Dermis blood vessel endothelial cell (primary cell): Measurements from ENCODE around the gene CCDC158. TPM values are rescaled to one million over a fixed set of nuclear protein-coding genes. Genes with fewer than 3 reads are reported as not detected.
"Not testable (repeated sequence)": the region's sequence is repeated elsewhere in the genome, so short reads cannot be mapped to it uniquely, and the experiment has no call there.

ENCODE experiments used
- DNase-seq: peaks from one replicate; pipeline ENCODE4 v3.0.0; 2010
- total RNA-seq: library from RNA; depleted of rRNA; stranded (reverse); fragments of >200 nt; gene quantifications from 2 replicates; pipeline ENCODE4 v1.2.3, GENCODE V29; 2014

The CCDC158 gene
- total RNA-seq, 1 donor from 2014 or later, result not detected

DNA sequence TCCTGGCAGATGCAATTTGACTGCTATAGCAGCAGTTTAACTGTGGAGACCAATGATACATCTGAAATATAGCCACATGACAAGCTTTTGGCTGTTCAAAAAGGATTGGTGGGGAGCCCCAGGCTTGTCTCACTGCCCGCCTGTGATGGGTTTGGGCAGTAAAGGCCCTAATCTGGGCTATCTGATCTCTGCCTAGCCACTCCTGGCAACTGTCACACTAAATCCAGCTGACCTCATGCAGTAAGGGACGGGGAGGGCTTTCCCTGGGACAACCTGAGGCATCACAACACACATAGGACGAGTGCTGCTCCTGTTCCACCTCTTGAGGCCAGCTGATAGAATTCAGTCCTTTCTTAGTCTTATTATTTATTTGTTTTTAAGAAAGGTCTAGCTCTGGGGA, 56.2 kb downstream of the CCDC158 start:
- DNase-seq, result no peak

DNA sequence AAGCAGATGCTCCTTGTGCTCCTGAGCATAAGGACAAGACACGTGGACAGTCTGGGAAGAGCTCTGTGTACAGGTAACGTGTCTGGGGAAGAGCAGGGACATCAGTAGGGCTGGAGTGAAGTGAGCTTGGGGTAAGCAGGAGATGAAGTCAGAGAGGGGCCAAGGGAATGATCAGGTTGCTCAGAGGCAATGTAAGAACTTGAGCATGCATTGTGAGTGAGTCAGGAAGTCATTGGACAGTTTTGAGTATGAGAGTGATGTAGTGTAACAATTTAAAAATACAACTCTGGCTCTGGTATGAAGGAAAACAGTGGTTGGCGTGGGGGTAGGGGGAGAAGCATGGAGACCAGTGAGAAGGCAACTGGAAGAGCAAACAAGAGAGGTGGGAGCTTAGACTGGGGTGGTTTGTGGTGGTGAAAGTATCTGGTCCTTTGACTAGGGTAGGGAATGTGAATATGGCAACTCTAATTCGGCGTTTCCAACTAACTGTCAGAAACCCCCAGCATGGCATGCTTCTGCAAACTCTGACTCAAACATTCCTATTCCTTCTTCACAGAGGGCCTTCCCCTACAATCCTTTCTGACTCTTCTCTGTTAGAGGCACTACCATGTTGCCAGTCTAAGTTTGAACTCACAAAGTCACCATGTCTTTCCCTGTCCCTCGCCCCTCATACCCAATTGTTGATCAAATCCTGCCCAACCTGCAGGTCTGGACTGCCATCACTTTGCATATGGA, 57.2 kb downstream of the CCDC158 start:
- no peak for DNase-seq

DNA sequence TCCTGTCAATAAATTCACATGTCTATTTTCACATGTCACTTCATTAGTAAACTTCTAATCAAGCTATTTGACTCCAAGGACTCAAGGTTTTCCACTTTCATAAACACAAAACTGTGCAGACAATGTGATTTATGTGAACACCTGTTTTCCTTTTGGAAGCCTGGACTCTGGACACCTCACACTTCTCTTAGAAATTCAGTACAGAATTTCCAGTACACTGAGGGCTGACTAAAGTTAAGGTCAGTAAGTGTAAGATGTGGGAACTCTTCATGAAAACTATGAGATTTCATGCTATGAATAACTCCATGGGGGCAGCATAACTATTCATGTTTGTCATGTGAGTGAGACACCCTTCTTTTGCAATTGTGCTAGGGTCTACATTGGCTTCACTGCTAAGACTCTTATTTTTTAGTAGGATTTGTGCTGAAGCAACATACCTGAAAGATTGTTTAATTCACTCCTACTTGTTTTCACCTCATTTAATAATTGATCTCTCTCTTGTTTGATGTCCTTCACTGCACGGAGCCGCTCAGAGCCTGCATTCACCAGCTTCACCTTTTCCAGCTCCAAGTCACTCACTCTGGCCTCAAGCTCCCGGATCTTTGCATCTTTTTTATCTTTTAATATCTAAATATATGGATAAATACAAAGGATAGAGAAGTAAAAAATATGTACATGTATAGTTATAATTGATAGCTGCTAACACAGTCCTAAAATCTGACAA, 59.1 kb downstream of the CCDC158 start:
- no peak for DNase-seq

DNA sequence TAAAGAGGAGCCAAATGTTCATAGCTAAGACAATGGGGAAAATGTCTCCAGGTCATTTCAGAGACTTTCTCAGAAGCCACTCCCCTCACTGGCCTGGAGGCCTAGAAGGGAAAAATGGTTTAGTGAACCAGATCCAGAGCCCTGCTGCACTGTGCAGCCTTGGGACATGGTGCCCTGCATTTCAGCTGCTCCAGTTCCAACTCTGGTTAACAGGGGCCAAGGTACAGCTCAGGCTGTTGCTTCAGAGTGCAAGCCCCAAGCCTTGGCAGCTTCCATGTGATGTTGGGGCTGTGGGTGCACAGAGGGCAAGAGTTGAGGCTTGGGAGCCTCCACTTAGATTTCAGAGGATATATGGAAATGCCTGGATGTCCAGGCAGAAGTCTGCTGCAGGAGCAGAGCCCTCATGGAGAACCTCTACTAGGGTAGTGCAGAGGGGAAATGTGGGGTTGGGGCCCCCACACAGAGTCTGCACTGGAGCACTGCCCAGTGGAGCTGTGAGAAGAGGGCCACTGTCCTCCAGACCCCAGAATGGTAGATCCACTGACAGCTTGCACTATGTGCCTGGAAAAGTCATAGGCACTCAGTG, 61.0 kb downstream of the CCDC158 start:
- DNase-seq, result not testable (repeated sequence)

DNA sequence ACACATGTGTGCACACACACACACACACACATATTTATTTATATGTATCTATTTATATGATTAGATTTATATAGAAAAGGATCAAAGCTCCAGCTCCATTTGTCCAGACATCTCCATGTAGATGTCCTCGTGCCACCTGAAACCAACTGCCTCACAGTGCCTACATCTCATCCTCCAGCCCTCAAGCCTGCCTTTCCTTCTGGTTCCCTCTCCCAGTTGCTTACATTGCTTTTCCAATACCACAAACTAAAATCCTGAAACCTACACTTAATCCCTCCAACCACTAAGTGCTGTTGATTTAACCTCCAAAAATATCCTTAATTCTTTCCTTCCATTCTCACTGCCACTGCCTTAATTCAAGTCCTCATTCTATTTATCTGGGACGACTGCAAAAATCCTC, 63.0 kb downstream of the CCDC158 start:
- no peak for DNase-seq

DNA sequence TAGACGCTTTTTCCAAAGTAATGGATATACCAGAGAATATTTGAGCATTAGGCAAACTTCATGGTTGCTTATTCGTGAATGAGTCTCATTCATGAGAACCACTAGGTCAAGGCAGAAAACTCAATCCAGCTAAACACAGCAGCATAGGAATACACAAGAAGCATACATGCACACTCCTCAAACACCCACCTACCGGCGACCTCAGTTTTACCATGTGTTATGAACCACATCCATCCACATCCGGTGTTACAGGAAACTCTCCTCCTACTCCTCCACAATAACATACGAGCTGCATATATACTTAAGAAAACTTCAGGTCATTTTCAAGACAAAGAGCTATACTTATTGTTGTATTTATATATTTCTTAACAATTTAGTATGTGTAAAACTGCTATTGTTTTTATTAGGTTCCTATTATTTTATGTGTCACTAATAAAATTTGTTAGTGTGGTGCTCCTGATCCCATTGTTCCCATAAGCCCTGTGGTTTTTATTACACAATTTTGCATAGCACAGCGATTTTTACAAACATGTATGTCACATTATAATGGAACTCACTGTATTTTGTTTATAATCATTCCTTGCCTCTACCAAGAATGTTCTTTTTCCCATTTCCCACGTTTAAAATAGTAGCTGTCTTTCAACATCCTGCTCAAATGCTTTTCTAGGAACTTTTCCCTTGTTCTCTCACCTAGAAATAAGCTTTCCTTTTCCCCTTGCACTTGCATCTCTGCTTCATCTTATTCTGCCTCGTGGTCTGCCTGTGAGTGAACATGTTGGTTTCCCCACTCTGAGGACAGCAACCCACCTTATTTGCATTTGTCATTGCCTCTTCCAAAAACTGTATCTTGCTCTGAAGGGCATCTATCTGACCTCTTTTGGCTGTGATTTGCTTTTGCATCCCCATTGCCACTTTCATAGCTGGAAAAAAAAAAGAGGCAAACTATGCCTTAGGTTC, 66.1 kb downstream of the CCDC158 start:
- no peak for DNase-seq

DNA sequence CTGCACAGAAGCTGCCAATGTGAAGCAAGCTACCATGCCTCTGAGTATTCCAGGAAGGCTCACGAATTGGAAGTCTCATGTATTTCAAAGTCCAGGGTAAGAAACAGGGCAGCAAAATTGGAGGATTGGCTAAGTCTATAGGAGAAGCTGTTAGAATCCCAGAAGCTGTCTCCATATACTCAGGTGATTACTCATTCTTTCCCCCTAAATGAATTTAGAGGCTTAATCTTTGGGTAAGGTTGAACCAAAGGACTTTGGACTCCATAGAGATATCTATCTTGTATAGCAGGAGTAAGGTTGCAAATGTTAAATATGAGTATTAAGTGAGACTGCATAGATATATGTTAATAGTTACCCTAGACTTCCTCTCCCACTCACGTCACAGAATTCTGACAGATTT, 78.1 kb downstream of the CCDC158 start:
- no peak for DNase-seq

DNA sequence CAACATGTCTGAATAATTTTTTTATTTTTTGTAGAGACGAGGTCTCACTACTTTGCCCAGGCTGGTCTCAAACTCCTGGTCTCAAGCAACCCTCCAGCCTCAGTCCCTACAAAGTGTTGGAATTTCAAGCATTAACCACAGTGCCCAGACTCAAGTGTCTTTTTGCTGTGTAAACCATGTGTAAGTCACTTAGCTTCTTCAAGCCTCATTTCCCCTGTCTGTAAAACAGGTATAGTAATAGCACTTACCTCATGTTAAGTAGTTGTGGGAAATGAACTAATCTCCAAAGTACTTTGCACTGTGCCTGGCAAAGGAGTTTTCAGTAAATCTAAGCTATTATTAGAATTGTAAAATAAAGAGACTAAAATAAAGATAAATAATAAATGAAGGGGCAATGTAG, 78.8 kb downstream of the CCDC158 start:
- no peak for DNase-seq

DNA sequence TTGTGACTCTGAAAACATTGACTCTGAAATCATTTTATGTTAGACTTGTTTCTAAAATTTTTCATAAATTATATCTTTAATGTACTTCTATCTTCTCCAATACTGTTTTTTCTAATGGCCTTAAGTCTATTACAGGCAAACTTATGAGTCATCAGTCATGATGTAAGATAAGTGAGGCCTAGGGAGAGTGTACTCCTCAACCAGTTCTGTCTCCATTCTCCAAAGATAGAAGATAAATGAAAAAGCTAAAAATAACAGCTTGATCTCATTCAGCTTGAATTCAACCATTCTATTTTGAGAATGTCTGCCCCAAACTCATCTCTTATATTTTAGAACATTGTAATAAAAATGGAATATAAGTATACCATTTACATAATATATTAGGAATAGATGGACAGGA, 79.9 kb downstream of the CCDC158 start:
- DNase-seq, result no peak

DNA sequence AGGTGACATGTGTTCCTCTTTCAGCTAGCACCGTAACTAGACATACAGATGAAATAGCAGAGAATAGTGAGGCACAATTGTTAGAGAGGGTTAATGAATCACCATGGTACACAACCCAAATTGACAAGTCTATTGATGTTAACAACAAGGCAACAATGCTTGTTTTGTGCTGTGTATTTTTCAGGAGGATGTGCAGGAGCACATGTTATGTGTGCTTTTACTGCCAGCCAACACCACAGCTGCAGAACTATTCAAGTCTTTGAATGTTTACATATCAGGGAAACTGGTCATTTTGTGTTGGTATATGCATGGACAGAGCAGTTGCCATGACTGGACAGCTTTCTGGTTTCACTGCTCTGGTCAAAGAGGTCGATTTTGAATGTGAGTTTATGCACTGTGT, 81.6 kb downstream of the CCDC158 start:
- no peak for DNase-seq

DNA sequence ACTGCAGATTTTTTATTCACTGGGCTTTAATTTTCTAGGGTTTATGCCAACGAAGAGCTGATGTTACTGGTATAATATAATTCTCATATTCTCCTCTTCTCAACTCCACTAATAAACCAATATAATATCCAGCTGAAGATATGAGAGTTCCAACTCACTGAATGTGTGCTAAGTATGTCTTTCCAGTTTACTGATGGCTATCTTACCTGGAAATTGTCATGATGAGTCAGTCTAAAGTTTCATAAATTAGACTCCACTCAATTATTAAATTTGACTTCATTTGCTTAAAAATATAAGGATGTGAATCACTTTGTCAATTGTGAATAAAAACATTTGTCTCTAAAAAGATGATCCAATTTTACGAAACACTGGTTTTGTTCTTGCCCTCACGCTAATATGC, 86.1 kb downstream of the CCDC158 start:
- no peak for DNase-seq

DNA sequence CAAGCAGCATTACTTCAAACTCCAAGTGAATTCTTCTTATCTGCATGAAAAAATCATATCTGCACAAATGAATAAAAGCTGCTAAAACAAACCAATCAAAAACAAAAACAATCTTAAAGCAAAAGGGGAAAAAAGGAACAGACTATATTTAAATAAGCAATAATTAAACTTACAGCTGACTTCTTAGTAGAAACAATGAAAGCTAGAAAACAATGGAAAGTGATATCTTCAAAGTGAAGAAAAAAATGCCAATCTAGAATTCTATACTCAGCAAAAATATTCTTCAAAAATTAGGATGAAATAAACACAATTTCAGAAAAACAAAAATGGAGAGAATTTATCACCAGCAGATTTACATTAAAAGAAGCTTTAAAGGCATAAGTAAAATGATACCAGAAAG, 94.4 kb downstream of the CCDC158 start:
- no peak for DNase-seq

DNA sequence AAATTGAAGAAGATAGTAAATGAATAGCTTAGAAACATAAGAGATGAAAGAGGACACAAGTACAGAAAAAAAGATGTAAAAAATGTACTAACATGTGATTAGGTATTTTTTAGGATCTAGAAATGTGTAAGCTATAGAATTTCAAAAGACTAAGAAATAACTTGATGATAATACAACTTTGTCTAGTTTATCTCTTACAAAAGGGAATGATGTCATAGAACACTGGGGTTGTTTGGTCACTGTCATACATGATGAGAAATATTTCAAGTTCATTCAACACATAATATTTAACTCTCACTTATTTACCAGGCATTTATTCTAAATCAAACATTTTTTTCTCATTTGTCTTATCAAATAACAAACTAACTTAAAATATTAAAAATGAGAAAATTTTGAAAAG, 95.9 kb downstream of the CCDC158 start:
- no peak for DNase-seq

DNA sequence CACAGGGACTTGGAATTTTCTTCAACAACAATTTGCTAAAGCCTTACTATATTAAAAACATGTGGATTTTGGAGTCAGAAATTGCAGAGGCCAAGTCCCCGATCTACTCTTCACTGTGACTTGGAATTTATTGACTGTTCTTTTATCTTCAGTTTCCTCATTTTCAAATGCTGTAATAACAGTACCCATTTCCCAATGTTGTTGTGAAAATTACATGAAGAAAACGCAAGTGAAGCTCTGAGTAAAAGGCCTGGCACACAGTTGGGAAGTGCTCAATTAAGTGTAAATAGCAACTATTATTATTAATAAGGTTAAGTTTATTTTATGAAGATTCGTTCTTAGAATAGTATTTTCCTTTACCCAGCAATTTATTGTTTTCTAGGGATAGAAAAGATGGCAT, 98.7 kb downstream of the CCDC158 start:
- no peak for DNase-seq

DNA sequence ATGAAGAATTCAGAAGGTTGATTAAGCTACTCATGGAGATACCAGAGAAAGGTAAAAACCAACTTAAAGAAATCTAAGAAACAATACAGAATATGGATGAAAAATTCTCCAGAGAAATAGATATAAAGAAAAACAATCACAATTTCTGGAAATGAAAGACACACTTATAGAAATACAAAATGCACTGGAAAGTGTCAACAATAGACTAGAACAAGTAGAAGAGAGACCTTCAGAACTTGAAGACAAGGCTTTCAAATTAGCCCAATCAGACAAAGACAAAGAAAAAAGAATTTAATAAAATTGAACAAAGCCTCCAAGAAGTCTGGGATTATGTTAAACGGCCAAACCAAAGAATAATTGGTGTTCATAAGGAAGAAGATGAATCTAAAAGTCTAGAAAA, 104.8 kb downstream of the CCDC158 start:
- no peak for DNase-seq

DNA sequence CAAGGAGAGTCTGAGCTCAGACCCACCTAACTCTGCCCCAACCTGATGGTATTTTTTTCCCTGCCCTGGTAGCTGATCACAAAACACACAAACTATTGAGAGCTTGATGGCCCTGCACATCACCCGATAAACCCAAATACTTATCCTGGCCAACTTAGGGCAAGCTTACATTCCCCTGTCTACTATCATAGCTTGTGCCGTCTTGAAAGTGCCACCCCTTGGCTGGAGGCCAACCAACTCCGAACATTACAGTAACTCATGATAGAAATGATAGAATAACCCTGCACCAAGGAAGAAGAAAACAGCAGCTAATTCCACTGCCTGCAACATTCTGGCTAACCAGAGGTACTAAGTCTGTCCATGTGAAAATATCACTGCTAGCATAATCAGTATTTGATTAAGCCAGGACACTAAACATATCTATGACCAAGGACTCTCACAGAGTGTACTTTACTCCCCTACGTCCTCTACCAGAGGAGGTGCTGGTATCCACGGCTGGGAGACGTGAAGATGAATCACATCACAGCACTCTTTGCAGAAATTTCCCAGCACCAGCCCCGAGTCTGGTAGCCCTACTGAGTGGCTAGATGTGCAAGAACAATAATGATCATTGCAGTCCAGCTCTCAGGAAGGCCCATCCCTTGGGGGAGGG, 105.5 kb downstream of the CCDC158 start:
- no peak for DNase-seq

DNA sequence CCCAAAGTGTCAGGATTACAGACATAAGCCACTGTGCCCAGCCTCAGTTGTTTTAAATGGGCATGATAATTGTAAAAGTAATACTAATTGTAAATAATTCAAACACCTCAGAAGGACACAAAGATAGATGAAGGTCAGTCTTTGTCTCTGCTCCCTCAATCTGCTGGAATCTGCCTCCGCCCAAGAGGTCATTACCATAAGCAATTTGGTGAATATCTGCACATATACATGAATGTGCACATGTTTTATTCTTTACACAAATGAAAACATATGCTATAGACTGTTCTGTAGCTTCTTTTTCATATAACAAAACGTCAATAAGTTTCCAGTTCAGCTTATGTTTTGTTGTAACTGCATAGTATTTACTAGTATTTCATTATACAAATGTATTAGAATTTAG, 107.4 kb downstream of the CCDC158 start:
- no peak for DNase-seq

DNA sequence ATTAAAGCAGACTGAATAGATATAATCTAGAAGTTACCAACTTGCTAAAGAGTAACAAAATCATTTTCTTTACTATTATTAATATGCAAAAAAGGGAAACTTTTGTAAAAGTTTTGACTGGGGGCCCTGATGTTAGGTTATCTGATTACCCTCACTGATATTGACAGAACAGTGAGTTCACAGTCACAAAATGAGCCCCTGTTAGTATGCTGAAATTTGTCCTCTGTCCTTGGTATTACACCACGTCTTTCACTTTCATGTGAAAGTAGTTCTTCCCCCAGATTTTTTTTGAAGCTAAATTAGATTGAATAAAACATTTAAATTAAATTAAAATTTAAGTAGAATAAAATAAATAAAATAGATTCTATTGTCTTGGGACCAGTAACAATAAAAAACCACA, 108.5 kb downstream of the CCDC158 start:
- DNase-seq, result no peak

DNA sequence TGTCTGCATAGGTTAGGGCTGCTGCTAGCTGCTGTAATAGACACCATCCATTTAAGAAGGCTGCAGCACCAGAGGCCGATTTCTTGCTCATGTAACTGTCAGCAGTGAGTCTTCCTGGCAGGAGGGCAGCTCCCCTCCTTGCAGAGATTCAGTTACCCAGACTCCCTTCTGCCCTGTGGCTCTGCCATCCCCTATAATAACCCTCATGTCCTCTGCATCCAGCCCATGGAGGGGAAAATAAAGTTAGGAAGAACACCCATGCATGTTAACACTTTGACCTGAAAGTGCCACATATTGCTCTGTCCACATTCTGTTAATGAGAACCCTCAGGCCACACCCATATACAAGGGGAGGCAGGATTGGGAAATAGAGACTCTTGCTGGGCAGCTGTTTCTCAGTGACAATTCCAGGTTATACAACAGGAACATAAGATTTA, 109.0 kb downstream of the CCDC158 start:
- no peak for DNase-seq

DNA sequence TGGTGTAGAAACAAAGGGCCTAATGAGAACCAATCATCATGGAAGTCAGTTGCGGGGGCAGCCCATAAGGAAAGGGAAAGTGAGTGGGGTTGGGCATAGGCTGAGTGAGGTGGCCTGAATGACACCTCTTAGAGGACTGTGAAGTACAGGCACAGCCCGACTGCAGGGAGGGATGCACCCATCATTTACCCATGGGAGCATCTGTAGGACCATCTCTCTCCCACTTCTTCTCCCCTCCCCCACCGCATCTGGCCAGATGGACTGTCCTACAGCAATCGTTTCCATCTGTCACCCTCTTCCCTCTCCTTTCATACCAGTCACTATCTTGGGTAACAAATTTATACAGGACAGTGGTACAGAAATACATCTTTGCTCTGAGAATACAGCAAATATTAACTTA, 110.3 kb downstream of the CCDC158 start:
- DNase-seq, result no peak

DNA sequence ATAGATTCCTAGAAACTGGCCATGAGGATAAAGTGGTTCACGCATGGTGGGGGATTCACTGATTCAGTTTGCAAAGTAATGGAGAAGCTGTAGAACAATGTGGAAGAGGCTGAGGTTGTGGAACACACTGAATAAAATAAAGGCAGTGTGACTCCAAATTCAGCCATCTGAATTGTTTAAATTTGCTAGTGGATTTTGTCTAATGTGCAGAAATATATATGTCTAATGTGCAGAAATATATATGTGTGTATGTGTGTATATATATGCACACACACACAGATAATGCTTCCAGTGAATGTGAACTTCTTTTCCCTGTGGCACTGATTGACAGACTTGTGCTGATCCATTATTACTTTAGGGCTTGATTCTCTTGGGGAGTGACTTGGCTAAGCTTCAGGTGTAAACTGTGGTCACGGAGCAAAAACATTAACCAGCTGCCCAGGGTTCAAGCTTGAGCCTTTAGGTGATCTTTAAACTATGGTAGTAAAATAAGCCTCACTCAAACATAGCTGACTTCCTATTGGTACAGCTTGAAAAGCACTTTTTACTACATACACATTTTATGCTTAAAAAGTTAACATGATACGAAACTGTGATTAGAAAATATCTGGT, 110.9 kb downstream of the CCDC158 start:
- no peak for DNase-seq

DNA sequence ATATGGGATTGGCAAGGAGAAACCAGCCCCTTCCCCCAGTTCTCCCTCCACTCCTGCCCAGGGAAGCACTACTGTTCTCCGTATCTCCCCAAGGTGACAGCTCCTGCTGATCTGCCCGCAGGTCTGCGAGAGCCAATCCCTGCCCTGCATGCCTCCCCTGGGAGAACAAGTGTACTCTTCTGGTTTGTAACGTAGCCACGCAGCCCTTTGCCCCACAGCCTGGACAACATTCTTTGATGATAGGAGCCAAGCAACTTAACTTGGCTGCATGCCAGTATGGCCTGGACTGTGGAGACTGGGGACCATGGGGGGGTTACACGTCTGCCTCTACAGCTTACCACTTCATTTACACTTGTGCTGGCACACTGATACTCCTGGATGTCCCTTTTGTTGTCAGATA, 112.4 kb downstream of the CCDC158 start:
- DNase-seq, result no peak
